GM12875 (cell line): ENCODE results near the gene SCYGR6.

Experiments used
- H3K4me3 ChIP-seq: one replicate; pipeline ENCODE4 v1.5.1; 2011; ENCODE audit warnings: low read depth, low read length, control low read depth
- TF ChIP-seq, protein P1 (sequence below): IDR thresholded peaks from 2 replicates; pipeline ENCODE4 v1.5.1; 2011; ENCODE audit warnings: low read depth, mild to moderate bottlenecking, control low read depth, inconsistent platforms, low read length, moderate library complexity, borderline replicate concordance; ENCODE audit not compliant: insufficient read depth

SCYGR6 gene

DNA sequence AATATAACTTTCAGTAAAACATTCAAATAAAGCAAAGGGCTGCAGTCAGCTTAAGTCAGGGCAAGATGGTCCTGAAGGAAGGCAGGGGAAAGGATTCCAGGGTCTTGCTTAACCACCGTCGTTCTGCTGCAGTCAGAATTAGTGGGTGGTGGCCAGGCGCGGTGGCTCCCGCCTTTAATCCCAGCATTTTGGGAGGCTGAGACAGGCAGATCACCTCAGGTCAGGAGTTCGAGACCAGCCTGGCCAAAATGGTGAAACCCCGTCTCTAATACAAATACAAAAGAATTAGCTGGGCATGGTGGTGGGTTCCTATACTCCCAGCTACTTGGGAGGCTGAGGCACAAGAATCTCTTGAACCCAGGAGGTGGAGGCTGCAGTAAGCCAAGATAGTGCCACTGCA is 13.6 kb downstream of the SCYGR6 start:
- TF ChIP-seq, protein P1, sequence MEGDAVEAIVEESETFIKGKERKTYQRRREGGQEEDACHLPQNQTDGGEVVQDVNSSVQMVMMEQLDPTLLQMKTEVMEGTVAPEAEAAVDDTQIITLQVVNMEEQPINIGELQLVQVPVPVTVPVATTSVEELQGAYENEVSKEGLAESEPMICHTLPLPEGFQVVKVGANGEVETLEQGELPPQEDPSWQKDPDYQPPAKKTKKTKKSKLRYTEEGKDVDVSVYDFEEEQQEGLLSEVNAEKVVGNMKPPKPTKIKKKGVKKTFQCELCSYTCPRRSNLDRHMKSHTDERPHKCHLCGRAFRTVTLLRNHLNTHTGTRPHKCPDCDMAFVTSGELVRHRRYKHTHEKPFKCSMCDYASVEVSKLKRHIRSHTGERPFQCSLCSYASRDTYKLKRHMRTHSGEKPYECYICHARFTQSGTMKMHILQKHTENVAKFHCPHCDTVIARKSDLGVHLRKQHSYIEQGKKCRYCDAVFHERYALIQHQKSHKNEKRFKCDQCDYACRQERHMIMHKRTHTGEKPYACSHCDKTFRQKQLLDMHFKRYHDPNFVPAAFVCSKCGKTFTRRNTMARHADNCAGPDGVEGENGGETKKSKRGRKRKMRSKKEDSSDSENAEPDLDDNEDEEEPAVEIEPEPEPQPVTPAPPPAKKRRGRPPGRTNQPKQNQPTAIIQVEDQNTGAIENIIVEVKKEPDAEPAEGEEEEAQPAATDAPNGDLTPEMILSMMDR = no peak
- H3K4me3 ChIP-seq = no peak overlapping the region

DNA sequence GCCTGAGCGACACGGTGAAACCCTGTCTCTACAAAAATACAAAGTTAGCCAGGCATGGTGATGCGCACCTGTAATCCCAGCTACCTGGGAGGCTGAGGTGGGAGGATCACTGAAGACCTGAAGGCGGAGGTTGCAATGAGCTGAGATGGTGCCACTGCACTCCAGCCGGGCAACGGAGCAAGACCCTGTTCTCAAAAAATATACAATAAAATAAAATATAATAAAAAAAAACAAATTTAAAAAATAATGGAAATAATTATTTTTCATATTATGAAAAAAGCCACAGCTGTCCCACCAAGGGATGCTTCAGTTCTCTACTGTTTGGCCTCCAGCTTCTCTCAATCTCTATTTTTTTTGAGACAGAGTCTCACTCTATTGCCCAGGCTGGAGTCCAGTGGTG is 17.2 kb downstream of the SCYGR6 start:
- TF ChIP-seq, protein P1 = no peak
- no peak overlapping the region for H3K4me3 ChIP-seq

DNA sequence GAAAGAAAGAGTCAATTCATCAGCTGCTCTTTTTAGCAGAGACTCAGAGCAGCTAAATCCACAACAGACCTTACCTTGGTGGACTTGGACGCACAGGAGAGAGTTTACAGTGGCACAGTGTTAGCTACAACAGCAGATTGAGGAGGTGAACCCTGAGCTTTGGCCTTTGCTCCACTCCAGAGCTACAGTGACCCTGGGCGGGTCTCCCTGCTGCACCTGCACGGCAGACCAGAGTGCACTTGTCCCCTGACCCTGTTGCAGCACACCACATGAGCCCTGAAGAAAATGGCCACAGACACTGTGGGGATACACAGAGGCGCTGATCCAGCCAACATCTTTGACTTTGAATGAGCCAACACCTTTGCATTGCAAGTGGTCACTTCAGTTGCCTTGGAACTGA is 17.7 kb downstream of the SCYGR6 start:
- no peak overlapping the region for H3K4me3 ChIP-seq
- TF ChIP-seq, protein P1 = no peak

DNA sequence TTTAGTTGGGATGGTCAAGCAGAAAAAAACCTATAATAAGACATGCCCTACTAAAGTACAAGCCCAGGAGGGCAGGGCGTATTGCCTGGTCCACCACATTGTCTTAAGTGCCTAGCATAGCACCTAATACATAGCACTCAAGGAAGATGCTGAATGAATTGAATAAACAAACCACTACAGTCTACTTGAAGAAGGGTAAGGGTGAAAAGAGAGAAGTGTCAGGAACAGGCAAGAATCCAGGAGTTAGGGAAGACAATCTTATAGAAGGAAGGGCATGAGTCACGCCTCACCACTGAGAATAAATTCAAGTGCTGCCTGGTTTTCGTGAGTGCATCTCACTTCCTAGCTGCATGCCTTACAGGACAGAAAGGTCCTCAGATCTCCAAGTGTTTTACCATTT is 20.6 kb downstream of the SCYGR6 start:
- H3K4me3 ChIP-seq = no peak overlapping the region
- TF ChIP-seq, protein P1 = no peak

DNA sequence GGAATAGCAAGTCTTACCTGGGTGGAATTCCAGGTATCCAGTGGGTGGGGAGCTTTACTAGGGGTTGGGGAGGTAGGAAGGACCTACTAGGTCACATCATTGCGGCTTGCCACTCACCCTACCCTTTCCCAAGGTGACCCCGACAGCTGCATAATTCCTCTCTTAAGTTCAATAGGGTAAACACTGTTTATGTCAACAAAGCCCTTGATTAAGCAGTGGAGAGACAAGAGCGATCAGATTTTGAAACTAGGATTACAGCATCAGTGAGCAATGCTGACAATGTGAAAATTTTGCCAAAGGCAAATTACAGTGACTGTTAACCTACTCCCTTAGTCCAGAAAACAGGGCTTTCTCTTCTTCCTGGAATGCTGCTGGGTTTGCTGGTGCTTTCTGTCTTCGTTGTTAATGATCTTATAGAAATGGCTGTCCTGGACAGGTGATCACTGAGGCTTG is 21.3 kb downstream of the SCYGR6 start:
- no peak overlapping the region for H3K4me3 ChIP-seq
- TF ChIP-seq, protein P1 = no peak

DNA sequence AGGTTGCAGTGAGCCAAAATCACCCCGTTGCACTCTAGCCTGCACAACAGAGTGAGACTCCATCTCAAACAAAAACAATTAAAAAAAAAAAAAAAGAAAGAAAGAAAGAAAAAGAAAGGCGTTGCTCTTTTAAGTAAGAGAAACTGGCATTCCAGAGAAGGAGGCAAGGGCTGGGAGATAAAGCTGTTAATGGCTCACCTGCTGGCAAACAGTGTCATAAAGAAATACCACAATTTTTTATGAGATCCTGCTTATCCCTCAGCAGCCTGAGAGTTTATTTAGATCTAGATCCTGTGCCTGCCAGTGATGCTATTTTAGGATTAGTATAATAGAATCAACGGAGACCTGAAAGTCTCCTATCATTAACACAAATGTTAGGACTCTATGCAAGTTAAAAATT is 23.0 kb downstream of the SCYGR6 start:
- no peak overlapping the region for H3K4me3 ChIP-seq
- TF ChIP-seq, protein P1 = no peak

DNA sequence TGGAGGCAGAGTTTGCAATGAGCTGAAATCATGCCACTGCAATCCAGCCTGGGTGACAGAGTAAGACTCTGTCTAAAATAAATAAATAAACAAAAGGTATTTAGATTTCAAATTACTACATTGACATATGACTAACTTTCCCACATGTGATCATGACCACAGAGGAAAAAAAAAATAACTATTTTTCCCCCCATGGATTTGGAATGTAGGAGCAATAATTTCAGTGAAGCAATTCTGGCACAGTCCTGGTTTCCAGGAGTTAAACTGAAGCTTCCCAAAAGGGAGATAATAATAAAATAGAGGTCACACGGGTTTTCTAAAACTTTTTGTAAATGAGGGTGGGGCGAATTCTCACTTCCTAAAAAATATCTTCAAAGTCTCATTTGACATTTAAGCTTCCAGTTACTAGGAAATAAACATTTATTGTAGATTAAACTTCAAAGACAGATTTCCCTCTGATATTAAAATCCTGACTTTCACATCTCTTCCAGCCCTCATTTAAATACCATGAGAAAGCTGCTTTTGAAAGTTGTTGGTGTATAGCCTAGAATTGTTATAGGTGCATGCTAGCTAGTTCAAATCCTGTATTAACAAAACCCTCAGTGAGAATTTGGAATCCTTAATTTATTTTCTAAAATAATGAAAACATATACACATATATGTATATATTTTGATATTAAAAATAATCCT is 27.4 kb downstream of the SCYGR6 start:
- H3K4me3 ChIP-seq = no peak overlapping the region
- TF ChIP-seq, protein P1 = no peak
